C4-2B (cell line): Measurements from ENCODE around the gene COL23A1.

Experiments used
- ZFX ChIP-seq: fragments of 450-650 bp; IDR thresholded peaks from 2 replicates; pipeline ENCODE4 v1.6.1; 2017
- TF ChIP-seq, protein P1 (sequence below): fragments of 450-650 bp; conservative IDR thresholded peaks from 2 replicates; pipeline ENCODE4 v1.5.1; 2017; ENCODE audit warnings: mild to moderate bottlenecking

DNA sequence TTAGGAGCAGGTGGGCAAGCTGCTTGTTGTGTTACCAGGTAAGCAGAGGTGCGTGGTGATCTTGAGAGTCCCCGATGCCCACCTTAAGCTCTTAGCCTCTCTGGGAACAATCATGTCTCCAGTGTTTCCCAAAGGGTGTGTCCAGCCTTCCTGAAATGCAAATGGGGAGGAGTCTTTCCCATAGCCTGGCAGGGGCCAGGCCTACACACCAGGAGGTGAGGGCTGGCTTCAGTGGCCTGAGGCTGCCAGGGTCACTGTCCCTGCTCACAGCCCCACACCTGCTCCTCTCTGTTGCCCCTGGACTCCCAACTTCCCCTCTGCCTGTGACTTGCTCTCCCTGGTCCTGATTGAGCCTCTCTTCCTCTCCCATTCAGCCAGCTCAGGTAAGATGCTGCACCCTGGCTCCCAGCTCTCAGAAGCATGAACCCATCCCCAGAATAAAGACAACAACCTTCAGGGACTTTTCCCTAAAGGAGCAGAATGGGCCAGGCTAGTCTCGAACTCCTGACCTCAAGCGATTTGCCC is 291.8 kb downstream of the COL23A1 start:
- no peak for TF ChIP-seq ZFX
- TF ChIP-seq, protein P1, sequence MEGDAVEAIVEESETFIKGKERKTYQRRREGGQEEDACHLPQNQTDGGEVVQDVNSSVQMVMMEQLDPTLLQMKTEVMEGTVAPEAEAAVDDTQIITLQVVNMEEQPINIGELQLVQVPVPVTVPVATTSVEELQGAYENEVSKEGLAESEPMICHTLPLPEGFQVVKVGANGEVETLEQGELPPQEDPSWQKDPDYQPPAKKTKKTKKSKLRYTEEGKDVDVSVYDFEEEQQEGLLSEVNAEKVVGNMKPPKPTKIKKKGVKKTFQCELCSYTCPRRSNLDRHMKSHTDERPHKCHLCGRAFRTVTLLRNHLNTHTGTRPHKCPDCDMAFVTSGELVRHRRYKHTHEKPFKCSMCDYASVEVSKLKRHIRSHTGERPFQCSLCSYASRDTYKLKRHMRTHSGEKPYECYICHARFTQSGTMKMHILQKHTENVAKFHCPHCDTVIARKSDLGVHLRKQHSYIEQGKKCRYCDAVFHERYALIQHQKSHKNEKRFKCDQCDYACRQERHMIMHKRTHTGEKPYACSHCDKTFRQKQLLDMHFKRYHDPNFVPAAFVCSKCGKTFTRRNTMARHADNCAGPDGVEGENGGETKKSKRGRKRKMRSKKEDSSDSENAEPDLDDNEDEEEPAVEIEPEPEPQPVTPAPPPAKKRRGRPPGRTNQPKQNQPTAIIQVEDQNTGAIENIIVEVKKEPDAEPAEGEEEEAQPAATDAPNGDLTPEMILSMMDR: no peak
